GM18502 (cell line): ENCODE measurements around the gene PLAAT3.
A peak's percentile ranks its signal among the peaks of the same experiment; 100 is the strongest.

Source experiments
- ATAC-seq: cut with Tn5 transposase; IDR thresholded peaks from one replicate; pipeline ENCODE4 v1.9.1; 2021; ENCODE audit warnings: mild to moderate bottlenecking; ENCODE audit not compliant: unreplicated experiment, poor library complexity

The PLAAT3 gene

DNA sequence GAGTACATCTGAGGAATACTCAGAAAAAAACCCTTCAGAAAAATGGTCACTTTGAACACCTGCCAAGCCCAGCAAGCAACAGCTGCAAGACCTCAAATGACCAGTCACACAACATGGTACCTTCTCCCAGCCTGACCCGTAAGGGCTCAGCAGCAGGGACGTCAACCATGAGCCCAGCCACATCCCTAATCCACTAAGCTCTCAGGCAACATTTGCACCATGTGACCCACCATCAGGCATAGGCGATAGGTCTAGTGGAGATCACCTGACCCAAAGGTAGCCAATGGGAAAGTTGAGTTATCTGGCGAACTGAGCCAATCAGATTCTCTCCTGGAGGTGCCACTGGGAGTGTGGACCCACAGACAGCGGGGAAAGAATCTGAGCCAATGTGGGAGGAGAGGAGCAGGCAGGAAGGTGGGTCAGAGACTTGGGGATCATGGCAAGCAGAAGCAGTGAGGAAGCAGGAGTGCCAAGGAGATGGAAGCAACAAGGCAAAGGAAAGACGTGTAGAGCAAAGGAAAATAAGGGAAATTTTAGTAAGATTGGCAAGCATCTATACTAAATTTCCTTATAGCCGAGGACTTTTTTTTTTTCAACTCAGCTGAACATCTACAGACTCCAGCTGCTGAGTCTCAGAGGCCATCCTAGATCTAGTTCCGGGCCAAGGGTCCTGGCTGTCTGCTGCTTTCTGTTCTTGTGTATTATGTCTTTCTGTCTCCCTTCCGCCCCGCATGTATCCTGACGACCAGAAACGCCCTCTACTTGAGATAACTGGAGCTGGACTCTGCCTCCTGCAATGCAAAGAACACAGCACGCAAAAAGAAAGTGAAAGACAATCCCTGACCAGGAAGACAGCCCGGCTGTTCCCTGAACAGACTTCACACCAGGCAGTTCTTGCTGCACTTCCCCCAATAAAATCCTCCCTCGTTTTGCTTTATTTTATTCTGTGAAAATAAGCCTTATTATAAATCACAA, 40.1 kb downstream of the PLAAT3 start:
- ATAC-seq = no peak

DNA sequence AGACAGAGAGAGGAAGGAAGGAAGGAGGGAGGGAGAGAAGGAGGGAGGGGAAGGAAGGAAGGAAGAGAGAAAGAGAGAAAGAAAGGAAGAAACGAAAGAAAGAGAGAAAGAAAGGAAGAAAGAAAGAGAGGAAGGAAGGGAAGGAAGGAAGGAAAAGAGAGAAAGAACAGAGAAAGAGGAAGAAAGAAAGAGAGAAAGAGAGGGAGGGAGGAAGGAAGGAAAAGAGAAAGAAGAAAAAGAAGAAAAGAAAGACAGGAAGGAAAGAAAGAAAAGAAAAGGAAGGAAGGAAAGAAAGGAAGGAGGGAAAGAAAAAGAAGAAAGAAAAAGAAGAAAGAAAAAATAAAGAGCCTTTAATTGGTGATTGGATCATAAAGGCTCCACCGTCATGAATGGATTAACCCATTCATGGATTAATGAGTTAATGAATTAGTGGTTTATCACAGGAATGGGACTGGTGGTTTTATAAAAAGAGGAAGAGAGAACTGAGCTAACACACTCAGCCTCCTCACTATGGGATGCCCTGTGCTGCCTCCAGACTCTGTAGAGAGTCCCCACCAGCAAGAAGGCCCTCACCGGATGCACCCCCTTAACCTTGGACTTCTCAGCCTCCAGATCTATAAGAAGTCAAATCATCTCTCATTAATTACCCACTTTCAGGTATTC, 42.1 kb downstream of the PLAAT3 start:
- ATAC-seq = no peak

DNA sequence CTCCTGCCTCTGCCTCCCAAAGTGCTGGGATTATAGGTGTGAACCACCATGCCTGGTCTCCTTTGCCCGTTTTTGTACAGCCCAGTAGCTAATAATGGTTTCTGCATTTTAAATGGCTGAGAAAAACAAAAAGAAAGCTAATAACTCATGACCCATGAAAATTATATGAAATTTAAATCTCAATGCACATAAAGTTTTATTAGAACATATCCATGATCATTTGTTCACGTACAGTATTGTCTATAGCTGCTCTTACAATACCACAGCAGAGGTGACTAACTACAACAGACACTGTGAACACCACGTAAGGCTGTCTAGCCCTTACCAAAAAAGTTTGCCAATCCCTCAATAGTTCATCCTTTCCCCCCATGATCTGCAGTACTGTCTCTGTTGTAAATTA, 44.7 kb downstream of the PLAAT3 start:
- ATAC-seq = no peak

DNA sequence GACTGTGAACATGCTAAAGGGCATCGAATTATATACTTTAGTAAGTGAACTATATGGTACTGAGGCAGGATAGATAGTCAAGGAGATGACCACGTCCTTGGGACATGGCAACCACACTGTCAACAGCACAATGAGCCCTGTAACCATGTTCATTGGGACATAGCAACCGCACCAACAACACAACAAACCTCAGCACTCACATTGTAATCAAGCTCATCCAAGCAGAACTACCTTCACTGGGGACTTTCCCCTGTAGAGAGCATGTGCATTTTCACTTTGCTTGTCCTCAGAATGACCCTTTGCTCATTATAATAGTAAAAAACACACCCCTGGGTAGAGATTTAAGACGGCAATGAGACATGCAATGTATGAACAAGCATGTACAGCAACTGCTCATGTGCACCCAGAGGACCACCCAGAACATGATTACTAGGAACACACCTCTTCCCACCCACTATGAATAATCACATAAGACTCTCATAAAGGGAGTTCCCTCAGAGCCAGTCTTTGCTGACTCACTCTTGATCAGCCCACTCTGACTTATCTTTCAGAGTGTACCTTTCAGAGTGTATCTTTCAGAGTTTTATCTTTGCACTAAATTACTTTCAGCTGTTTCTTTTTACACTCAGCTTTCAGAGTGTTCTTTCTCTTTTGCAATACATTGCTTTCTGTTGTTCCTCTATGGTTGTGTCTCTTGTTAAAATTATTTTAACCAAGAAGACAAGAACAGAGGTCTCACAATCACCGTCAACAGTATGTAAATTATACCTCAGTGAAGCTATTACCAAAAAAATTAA, 47.0 kb downstream of the PLAAT3 start:
- peak; percentile 82 for ATAC-seq

DNA sequence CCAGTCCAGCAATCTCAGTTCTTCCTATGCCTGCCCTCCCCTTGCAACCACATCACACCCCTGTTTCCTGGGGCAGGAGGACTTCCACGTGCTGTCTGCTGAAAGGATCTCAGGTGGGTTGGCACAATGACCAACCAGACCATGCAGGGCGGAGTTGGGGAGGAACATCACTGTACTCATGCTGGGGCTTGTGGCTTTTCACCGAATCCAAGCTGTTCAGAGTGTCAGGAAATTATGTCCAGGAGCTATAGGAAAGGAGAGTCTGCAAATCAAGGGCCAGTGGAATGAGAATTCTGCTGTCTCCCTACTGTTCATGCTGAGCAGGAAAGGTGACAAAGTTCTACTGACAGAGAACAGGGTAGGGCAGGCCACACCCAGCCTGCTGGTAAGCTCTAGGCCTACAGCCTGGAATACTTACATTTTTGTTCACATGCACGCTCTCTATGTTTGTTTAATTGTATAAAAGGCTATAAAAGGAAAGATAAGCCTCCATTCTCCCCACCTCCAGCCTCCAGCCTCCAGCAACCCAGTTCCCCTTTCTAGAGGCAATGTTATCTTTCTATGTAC, 49.4 kb downstream of the PLAAT3 start:
- no peak for ATAC-seq

GRCh38 chr11:63564056-63564774, 50.0 kb downstream of the PLAAT3 start:
- ATAC-seq = peak; percentile 66

GRCh38 chr11:63563201-63564055, 50.8 kb downstream of the PLAAT3 start, which contains the start of gene PLAAT2:
Gene PLAAT2 (minus strand): TSS chr11:63563379. CDS start chr11:63563324, 55 bp downstream.
- no peak for ATAC-seq

- no peak for ATAC-seq
Measured at GRCh38 chr11:63560506-63561180, 53.6 kb downstream of the PLAAT3 start.

DNA sequence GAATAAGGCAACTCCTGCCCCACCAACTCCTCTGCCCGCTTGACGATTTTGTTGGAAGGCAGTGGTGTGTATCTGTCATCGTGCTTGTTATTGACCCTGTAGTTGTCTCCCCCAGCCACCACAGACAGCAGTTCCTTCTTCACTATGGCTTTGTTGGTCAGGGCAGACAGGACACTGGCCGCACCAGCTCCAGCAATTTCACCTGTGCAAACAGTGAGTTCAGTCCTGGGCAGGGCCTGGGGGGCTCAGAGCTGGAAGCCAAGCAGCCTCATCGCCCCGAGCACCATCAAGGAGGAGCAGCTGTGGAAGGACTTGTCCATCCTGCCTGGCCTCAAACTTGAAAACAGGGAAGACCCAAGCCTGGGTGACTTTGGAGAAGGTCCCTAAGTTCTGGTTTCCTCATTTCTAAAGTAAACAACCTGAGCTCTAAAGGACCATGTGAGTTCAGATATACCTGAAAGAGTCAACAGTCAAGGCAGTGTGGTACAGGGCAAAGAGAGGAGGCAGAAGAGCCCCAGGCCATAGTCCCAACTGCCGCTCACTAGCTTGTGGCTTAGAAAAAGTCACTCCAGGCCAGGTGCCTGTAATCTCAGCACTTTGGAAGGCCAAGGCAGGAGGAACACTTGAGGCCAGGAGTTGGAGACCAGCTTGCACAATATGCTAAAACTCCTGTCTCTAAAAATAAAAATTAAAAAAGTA, 55.6 kb downstream of the PLAAT3 start:
- ATAC-seq = no peak

DNA sequence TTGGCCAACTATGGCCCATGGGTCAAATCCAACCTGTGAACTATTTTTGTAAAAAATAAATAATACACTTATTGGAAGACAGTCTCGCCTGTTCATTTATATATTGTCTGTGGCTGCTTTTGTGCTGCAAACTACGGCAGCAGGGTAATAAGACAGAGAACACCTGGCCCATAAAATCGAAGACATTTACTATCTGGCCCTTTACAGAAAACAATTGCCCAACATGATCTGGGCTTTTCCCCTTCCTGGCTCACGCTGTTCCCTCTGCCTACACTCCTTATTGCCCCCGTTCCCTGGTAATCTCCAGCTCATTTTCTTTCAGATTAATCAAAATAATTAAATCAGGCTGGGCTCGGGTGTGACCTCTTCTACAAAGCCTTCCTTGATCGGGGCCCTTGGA, 56.7 kb downstream of the PLAAT3 start:
- ATAC-seq = no peak

- ATAC-seq = no peak
Measured at GRCh38 chr11:63556404-63557013, 57.7 kb downstream of the PLAAT3 start.

DNA sequence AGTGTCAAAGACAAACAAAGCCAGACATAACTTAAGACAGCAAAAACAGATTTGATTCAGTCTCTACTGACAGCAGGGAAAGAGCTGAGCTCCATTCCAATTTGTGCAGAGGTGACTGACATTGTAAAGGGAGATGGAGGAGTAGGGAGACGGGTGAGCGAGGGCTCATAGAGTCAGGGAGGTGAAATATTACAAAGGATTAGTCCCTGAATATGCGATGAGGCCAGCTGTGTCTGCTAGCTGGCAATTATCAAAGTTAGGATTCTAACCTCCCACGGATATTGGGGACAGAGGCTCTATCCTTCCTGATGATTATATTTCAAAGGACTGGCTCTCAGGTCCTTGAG, 59.4 kb downstream of the PLAAT3 start:
- ATAC-seq = no peak

DNA sequence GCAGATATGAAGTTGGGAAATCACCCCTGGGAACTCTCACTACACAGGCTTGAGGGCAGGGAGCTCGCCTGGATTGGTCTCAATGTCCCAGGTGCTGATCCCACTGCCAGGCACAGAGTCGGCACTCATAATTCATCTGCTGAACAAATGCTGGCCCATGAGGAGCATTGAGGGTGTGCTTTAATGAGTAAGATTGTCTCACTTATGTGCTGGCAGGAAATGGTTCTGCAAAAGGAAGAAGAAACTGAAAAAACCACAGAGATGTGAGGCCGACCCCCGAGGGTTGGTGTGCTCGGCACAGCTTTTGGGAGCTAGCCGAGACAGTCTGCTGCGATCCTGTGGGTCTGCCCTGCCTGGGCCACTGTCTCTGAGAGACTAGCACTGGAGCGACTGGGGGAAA, 60.5 kb downstream of the PLAAT3 start:
- ATAC-seq = peak; percentile 75

GRCh38 chr11:63552921-63553320, 61.3 kb downstream of the PLAAT3 start:
- ATAC-seq = no peak

DNA sequence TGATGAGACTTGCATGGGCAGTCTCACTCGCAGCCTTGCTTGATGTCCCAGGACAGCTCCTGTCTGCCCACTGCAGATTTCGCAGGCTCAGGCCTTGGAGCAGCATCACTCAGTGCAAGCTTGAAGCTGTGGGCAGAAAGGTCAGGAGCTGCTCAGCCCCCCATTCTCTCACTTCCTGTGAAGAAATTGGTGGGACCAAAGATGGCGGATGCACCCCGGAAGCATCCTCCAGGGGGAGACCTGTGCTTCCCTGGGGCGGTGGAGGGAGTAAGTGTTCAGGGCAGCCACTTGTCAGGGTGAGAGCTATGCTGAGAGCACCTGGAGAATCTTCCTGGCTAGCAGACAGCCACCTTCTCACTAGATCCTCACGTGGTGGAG, 62.4 kb downstream of the PLAAT3 start:
- ATAC-seq = no peak

- ATAC-seq = no peak
Measured at GRCh38 chr11:63551091-63551888, 62.9 kb downstream of the PLAAT3 start.
